GM21576 (cell line): Measurements from ENCODE around the gene SLX9.

Source experiments
- ATAC-seq: cut with Tn5 transposase; IDR thresholded peaks from one replicate; pipeline ENCODE4 v1.9.1; 2021; ENCODE audit warnings: mild to moderate bottlenecking, moderate library complexity; ENCODE audit not compliant: unreplicated experiment

Gene SLX9

DNA sequence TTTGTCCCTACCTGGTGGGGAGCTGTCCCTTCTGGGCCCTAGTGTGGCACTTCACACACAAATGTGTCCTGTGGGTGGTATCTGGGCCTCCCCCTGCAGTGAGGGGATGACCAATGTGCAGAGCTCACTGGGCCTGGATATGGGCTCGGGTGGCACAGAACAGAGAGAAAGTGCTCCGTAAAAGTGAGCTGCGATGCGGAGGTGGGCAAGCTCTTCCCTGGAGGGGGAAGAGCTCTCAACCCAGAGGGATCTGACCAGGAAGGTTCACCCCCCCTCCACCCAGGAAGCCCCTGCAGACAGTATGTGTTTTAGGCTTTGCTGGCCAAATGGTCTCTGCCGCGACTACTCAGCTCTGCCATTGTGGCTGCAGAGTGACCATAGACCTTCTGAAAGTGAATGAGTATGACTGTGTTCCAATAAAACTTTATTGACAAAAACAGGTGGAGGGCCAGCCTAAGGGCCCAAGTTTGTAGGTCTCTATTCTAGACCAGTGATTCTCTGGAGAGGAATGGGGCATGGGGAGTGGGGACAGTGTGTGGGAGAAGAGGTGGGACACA lies 10.5 kb upstream of the SLX9 start:
- ATAC-seq: no peak

DNA sequence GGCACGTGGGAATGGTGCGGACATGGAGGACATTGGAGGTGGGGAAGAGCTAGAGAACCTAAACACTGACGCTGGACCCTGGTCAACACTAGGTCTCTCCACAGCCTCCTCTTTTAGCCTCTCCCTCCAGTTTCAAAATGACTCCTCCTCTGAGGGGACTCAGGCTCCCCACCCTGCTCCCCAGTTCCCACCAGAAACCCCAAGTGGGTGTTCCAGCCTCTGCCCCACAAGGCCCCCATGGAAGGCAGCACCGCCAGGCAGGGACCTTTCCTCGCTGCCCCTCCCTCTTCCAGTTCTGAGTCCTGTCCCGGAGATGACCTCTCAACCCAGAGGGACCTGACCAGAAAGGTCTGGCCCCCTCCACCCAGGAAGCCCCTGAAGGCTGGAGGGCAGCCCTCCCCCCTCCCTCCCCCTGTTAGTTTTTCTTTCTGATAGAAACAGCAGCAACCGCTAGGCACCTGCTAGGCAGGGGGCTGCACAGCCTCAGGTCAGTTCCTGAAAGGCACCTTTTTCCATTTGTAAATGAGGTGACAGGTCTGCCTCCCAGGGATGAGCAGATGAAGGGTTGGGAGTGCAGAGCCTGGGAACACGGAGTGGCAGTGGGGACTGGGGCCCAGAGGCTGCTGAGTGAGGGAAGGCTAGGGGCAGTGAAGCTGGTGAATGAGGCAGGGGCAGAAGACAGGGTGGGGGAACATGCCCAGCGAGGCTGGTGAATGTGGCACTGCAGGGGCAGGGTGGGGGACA lies 9.9 kb upstream of the SLX9 start:
- ATAC-seq: no peak

DNA sequence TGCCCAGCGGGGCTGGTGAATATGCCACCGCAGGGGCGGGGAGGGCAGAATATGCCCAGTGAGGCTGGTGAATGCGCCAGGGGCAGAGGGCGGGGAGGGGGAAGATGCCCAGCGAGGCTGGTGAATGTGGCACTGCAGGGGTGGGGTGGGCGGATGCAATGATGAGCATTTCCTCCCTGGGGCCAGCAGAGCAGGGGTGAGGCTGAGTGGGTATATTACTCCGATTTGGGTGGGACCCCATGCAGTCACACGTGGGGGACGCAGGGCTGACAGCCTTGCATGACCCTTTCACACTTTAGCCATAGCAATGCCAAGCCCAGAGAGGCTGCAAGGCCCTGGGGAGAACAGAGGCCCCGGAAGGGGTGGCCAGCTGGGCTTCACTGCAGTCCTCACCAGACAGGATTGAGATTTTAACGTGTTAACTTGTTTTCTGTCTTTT lies 9.3 kb upstream of the SLX9 start:
- ATAC-seq: no peak

DNA sequence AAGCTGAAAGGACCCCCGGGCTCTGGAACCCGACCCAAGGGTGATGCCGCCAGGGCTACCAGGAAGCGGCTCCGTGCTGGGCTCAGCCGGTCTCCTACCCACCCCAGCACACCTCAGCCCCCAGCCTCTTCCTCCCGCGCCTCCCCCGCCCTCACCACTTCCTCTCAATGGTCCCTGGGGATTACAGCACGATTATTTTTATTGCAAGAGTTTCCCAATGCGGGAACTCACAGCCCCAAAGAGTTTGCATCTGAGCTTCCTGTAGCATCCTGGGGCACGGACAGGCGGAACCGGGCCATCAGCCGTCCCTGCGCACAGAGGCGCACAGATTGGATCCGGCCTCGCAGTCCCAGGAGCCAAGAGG lies 8.7 kb upstream of the SLX9 start:
- no peak for ATAC-seq

DNA sequence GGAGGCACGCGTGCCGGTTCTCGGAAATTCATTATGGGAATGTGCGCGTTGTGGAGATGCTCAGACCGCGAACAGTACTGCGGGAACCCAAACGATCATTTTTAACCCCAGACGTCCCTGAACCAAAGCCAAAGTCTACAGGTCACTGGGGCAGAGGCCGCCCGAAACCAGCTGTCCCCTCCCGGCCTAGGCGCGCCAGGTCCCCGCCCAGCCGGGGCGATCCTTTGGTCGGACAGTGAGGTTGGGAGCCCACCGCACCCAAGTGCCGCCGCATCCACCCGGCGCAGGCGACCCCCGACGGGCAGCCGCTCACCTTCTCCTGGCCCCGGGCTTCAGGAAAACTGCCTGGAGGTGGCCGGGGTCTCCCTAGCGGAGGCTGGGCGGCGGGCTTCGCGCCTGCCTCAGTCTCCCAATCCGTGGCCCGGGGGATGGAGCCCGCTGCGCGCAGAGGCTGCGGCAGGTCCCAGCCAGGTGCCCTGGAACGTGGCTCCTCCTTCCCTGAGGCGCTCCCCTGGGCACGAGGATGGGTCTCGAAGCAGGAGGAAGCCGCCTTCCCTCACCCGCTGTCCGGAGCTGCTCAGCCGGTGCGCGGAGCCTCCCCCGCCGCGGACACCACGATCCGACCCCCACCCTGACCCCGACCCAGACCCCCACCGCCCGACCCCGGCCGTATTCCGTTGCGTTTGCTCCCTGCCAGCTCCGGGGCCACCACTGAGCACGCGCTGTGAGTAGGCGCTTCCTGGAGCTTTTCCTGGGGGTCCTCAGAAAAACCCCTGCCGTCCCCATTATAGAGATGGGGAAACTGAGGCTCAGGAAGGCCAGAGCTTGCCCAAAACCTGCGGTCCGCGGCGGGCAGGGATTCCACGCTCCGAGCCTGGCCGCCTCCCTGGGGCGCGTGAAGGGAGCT lies 8.1 kb upstream of the SLX9 start:
- ATAC-seq: no peak

GRCh38 chr21:44932408-44933181 lies 7.2 kb upstream of the SLX9 start:
- no peak for ATAC-seq

- no peak for ATAC-seq
Measured at GRCh38 chr21:44933199-44933917, 6.5 kb upstream of the SLX9 start.

GRCh38 chr21:44933918-44934260 lies 5.9 kb upstream of the SLX9 start:
- no peak for ATAC-seq

DNA sequence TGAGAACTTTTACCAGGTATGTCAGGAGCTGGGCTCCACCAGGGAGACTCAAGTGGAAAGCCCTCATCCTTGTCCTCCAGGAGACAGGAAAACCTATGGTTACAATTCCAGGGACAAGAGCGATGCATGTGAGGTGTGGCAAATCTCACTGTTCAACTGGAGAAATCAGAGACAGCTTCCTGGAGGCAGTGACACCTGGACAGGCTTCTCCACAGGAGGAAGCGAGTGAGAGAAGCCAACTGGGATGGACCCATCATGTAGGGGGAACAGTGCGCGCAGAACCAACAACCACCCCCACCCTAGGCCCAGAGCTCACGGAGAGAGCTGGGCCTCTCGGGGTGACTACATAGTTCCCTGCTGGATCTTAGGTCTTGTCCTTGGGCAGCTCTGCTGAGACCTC lies 5.6 kb upstream of the SLX9 start:
- no peak for ATAC-seq

GRCh38 chr21:44934797-44935532 lies 4.9 kb upstream of the SLX9 start:
- no peak for ATAC-seq

- ATAC-seq: no peak
Measured at GRCh38 chr21:44935533-44935927, 4.3 kb upstream of the SLX9 start.

- no peak for ATAC-seq
Measured at GRCh38 chr21:44938772-44939531, 877 bp upstream of the SLX9 start.

GRCh38 chr21:44940116-44940631 lies 345 bp downstream of the SLX9 start:
- peak; percentile 19 for ATAC-seq

GRCh38 chr21:44941567-44941966 lies 1.7 kb downstream of the SLX9 start:
- ATAC-seq: no peak

GRCh38 chr21:44942566-44942965 lies 2.7 kb downstream of the SLX9 start:
- ATAC-seq: no peak

DNA sequence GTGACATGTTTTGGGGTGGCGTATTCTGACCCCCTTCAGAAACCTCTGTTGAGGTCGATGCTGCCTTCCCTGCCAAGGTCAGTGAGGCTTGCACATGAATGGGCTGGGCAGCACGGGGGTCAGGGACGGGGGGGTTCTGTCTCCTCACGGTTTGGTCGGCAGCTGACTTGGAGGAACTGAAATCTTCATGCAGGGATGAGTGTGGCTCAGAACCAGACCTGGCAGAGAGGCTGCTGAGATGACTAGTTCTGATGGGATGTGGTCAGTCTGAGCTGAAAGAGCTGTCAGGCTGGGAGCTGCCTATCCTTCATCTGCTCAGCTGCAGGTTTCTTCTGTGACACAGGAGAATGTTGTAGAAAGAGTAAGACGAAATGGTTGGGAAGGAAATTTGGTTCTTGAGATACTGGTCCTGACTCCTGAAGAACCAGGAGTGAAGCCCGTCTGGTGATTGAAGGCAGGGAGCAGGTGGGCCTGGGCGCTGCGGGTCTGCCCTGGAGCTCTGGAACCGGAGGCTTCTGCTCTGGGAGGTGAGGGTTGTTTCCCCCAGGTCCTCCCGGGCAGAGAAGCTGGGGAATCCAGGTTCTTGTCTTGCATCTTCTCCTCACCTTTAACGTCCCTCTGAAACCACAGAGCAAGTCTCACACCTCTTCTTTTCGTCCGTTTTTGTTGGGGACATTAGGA lies 3.3 kb downstream of the SLX9 start:
- ATAC-seq: no peak

- ATAC-seq: no peak
Measured at GRCh38 chr21:44943686-44944550, 4.1 kb downstream of the SLX9 start.
